ENCODE results near the gene TRAPPC10. TPM values are rescaled to one million over a fixed set of nuclear protein-coding genes. Genes with fewer than 3 reads are reported as not detected.

TRAPPC10 gene
- total and polyA plus RNA-seq, 10 of the 15 experiments (the other 5 are each of a cell fraction or from before 2014, with no cell fraction given), result 1.1 to 39.6 (median 28.2) TPM

- ChIA-PET CTCF (interaction anchor here (0.6 to 2.3 kb wide), 16 partner anchors 9 to 202 kb away, joined by 3 to 19 read pairs (median 4); no protein-coding TSS in a partner anchor), POLR2A (no interaction called here), SMC1A (ENCODE audit: uncharacterized antibody, unreplicated experiment) (interaction anchor here (0.7 to 1.1 kb wide), 4 partner anchors 10 to 166 kb away, joined by 3 to 16 read pairs (median 4); no protein-coding TSS in a partner anchor), RAD21 (ENCODE audit: unreplicated experiment) (interaction anchor here (0.7 kb wide), 2 partner anchors 54 to 107 kb away, joined by 3 to 5 read pairs; no protein-coding TSS in a partner anchor)
- FAIRE-seq (peak; percentile 82), DNase-seq (ENCODE audit: low read depth, low spot score) (peak; percentile 33), ATAC-seq (peak; percentile 99)
- Histone ChIP-seq H3K79me2 (ENCODE audit: control insufficient read depth, insufficient read depth, low read length) (no peaks in the 10 kb centered on the region; the same call in none of the 2 replicates), H3K27ac (ENCODE audit: control insufficient read depth, insufficient read depth) (no peak overlapping the region), H3K4me2 (ENCODE audit: control insufficient read depth, insufficient read depth) (peak overlapping the region; percentile 41; the same call in 1 of the 2 replicates), H3K27me3 (replicated peaks in 1 of 2; ENCODE audit: control insufficient read depth in 2 of 2, insufficient read depth in 2 of 2, low read length in 1 of 2) (no peaks in the 10 kb centered on the region), H3K9ac (ENCODE audit: control insufficient read depth, insufficient read depth, low read length) (no peak overlapping the region), H3K36me3 (ENCODE audit: control insufficient read depth in 2 of 2, insufficient read depth in 2 of 2, low read length in 1 of 2) (peaks cover 16 to 25% of the 10 kb centered on the region in 2 experiments; a peak in 3 of 4 replicates), H3K4me1 (ENCODE audit: control insufficient read depth, insufficient read depth, low read length) (peaks cover 6% of the 10 kb centered on the region), H2AFZ (ENCODE audit: control insufficient read depth, low read depth, low read length) (no peak overlapping the region), H3K4me3 (no peak overlapping the region), H3K9me3 (replicated peaks; ENCODE audit: control insufficient read depth, insufficient read depth, low read length) (no peaks in the 10 kb centered on the region), H4K20me1 (ENCODE audit: control insufficient read depth, insufficient read depth) (no peaks in the 10 kb centered on the region)
- intact Hi-C loops (cut with micrococcal nuclease; ENCODE audit: unreplicated experiment) (loop anchor here (1.0 kb wide), 1 partner anchor 164 kb away; no protein-coding TSS in a partner anchor), in situ Hi-C loops (cut with MboI) (loop anchor here (5.0 kb wide), 1 partner anchor 168 kb away; no protein-coding TSS in a partner anchor)
- 40% methylated on average over 24 of the region's 24 CpGs for WGBS (ENCODE audit: insufficient coverage, insufficient replicate concordance, low lambda C conversion rate, missing lambda C conversion rate)
- no TSS peak for BruUV-seq (replicated peaks)
- no peak for TF ChIP-seq BACH1 (IDR thresholded peaks at IDR 0.05; ENCODE audit: borderline replicate concordance)
- no peak for TF ChIP-seq CUX1 (IDR thresholded peaks at IDR 0.05; ENCODE audit: insufficient replicate concordance, low read depth, low read length)
- TF ChIP-seq RUNX3 (IDR thresholded peaks at IDR 0.05; ENCODE audit: low read length), result peak; percentile 86
- TF ChIP-seq RAD21 (IDR thresholded peaks at IDR 0.05; ENCODE audit: insufficient read depth, low read depth, low read length), result peak; percentile 95
- TF ChIP-seq CBFB (IDR thresholded peaks at IDR 0.05; ENCODE audit: low read depth), result peak; percentile 43; the same call in 1 of the 2 replicates
- TF ChIP-seq LARP7 (IDR thresholded peaks at IDR 0.05), result peak; percentile 50; the same call in 1 of the 2 replicates
- TF ChIP-seq SMC3 (IDR thresholded peaks at IDR 0.05; ENCODE audit: borderline replicate concordance, low read length), result peak; percentile 91
- TF ChIP-seq BHLHE40 (IDR thresholded peaks at IDR 0.05; ENCODE audit: borderline replicate concordance in 1 of 2, low read depth in 2 of 2, low read length in 1 of 2), result peak in 1 of 2 experiments; percentile 45; a peak in 1 of 4 replicates
- TF ChIP-seq HDGF (IDR thresholded peaks at IDR 0.05), result 0 out of 2 replicates have a peak, but pooled peaks have one; percentile 48
- 0 out of 2 replicates have a peak, but pooled peaks have one; percentile 31 for TF ChIP-seq ZNF687 (IDR thresholded peaks at IDR 0.05)
These were observed 36.5 kb upstream of the TRAPPC10 start for GRCh38 chr21:43975469-43976098.

All from GM12878 (cell line).